Mammary epithelial cell (primary cell): ENCODE data around the gene IRF8.

ENCODE experiments used
- CTCF ChIP-seq, 2 donors: IDR thresholded peaks in 1 of 2; conservative IDR thresholded peaks in 1 of 2; 2 replicates each; pipeline ENCODE4 v1.5.1; 2011 to 2012; ENCODE audit warnings: inconsistent platforms in 2 of 2, low read length in 2 of 2, mild to moderate bottlenecking in 2 of 2, control low read depth in 1 of 2, low read depth in 1 of 2; ENCODE audit not compliant: insufficient read depth in 1 of 2; ENCODE audit errors: extremely low read depth in 1 of 2
- EZH2 ChIP-seq: IDR thresholded peaks from 2 replicates; pipeline ENCODE4 v1.6.1; 2012; ENCODE audit warnings: low read length, inconsistent platforms, borderline replicate concordance

GRCh38 chr16:85947230-85948137 lies 48.5 kb downstream of the IRF8 start:
- TF ChIP-seq CTCF (conservative IDR thresholded peaks at IDR 0.05 in 1 of 2, IDR thresholded peaks at IDR 0.05 in 1 of 2; ENCODE audit: extremely low read depth in 1 of 2, insufficient read depth in 1 of 2, low read depth in 1 of 2, low read length in 2 of 2) (no peak), EZH2 (no peak)
